Gastrocnemius medialis (tissue), 4 donors: ENCODE results near the gene SPAG6. TPM values are rescaled to one million over a fixed set of nuclear protein-coding genes. Genes with fewer than 3 reads are reported as not detected.

Experiments
- ATAC-seq, 2 donors: fragments of 150-250 bp; one replicate each; pipeline ENCODE4 v1.9.1; 2016
- DNase-seq, 2 donors: peaks; one replicate each; pipeline ENCODE4 v3.0.0-alpha.2; 2019
- H3K27ac ChIP-seq, 4 donors: fragments of 200-600 bp; sonication (generic); 1 replicate in 1 of 4; 2 replicates in 3 of 4; pipeline ENCODE4 v1.5.1; 2016 to 2018; ENCODE audit warnings: mild to moderate bottlenecking in 2 of 4, moderate library complexity in 1 of 4
- H3K27me3 ChIP-seq, 3 donors: fragments of 200-600 bp; sonication (generic) in 2 of 3; 1 replicate in 1 of 3; 2 replicates in 2 of 3; pipeline versions ENCODE4 v1.5.1 to v1.6.0; 2016 to 2019; ENCODE audit warnings: mild to moderate bottlenecking in 1 of 3, moderate library complexity in 1 of 3
- H3K36me3 ChIP-seq, 2 donors: fragments of 200-600 bp; sonication (generic) in 1 of 2; one replicate each; pipeline ENCODE4 v1.5.1; 2017 to 2018
- H3K4me1 ChIP-seq, 2 donors: fragments of 200-600 bp; sonication (generic) in 1 of 2; one replicate each; pipeline ENCODE4 v1.5.1; 2016 to 2017; ENCODE audit warnings: mild to moderate bottlenecking in 2 of 2
- H3K4me3 ChIP-seq, 4 donors: fragments of 200-600 bp; sonication (generic) in 3 of 4; 1 replicate in 1 of 4; 2 replicates in 3 of 4; pipeline ENCODE4 v1.5.1; 2016 to 2019; ENCODE audit warnings: mild to moderate bottlenecking in 2 of 4
- H3K9me3 ChIP-seq, 3 donors: fragments of 200-600 bp; sonication (generic) in 2 of 3; 1 replicate in 1 of 3; 2 replicates in 2 of 3; pipeline ENCODE4 v1.5.1; 2016 to 2019
- POLR2A ChIP-seq, 2 donors: fragments of 450-650 bp; IDR thresholded peaks; one replicate each; pipeline ENCODE4 v1.6.1; 2017; ENCODE audit warnings: antibody characterized with exemption in 2 of 2, mild to moderate bottlenecking in 2 of 2, moderate library complexity in 2 of 2
- in situ Hi-C, 4 donors: fragments of 200-750 bp; cut with MboI; loops; one replicate each; pipeline versions ENCODE4 v1.15.0 to v1.8.0; 2017; ENCODE audit warnings: low sequenced_read_pairs in 4 of 4
- intact Hi-C: fragments of 100-400 bp; cut with DNase I; formaldehyde crosslinking; loops from one replicate; pipeline ENCODE4 v1.15.1; 2023; ENCODE audit warnings: low total_unique reads
- total RNA-seq, 4 donors: library from RNA; depleted of rRNA; stranded (reverse); fragments of >200 nt; gene quantifications; one replicate each; pipeline versions ENCODE4 v1.1.0 to v1.2.3, GENCODE V29; 2016
- TF ChIP-seq, protein P1 (sequence below), 5 experiments: fragments of 450-650 bp in 3 of 5; fragments of 200-600 bp in 2 of 5; sonication (generic) in 2 of 5; IDR thresholded peaks in 4 of 5; conservative IDR thresholded peaks in 1 of 5; 1 replicate in 4 of 5; 2 replicates in 1 of 5; pipeline ENCODE4 v1.5.1; 2016 to 2019; ENCODE audit warnings: antibody characterized with exemption in 5 of 5, mild to moderate bottlenecking in 3 of 5, moderate library complexity in 3 of 5

Gene SPAG6
- total RNA-seq, 4 donors from 2014 or later, result 0.12 TPM; not detected in 3

DNA sequence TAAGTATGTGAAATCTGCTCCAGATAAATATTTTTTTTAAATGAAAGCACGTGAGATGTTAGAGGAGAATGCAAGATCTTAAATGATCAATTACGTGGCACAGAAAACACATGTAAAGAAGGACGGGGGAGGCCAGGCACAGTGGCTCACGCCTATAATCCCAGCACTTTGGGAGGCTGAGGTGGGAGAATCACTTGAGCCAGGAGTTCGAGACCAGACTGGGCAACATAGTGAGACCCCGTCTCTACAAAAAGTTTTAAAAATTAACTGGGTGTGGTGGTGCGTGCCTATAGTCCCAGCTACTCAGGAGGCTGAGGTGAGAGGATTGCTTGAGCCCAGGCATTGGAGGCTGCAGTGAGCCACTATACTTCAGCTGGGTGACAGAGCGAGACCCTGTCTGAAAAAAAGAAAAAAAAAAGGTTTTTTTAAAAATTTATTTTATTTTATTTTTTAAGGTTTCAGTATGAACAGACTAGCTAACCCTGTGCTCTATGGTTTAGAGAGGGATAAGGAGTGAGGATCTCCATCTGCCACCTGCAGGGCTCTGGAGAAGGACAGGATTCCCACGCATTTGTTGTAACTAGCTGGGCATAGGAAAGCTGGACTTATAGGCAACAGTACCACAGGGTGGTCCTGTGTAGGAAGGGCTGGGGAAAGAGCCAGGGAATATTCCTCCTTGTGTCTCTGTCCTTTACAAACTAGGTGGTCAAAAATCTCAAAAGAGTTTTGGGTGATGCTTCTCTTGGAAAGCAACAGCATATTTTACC lies 113.2 kb downstream of the SPAG6 start:
- ATAC-seq (no peak), DNase-seq (no peak)
- no peak overlapping the region for H3K27ac ChIP-seq
- TF ChIP-seq POLR2A (IDR thresholded peaks at IDR 0.05), result no peak
- TF ChIP-seq, protein P1, sequence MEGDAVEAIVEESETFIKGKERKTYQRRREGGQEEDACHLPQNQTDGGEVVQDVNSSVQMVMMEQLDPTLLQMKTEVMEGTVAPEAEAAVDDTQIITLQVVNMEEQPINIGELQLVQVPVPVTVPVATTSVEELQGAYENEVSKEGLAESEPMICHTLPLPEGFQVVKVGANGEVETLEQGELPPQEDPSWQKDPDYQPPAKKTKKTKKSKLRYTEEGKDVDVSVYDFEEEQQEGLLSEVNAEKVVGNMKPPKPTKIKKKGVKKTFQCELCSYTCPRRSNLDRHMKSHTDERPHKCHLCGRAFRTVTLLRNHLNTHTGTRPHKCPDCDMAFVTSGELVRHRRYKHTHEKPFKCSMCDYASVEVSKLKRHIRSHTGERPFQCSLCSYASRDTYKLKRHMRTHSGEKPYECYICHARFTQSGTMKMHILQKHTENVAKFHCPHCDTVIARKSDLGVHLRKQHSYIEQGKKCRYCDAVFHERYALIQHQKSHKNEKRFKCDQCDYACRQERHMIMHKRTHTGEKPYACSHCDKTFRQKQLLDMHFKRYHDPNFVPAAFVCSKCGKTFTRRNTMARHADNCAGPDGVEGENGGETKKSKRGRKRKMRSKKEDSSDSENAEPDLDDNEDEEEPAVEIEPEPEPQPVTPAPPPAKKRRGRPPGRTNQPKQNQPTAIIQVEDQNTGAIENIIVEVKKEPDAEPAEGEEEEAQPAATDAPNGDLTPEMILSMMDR (IDR thresholded peaks at IDR 0.05 in 4 of 5, conservative IDR thresholded peaks at IDR 0.05 in 1 of 5), result no peak
- H3K4me1 ChIP-seq, result peaks cover 0 to 5% of the 10 kb centered on the region in 2 donors
- intact Hi-C loops, result no loop called here
- no peaks in the 10 kb centered on the region for H3K36me3 ChIP-seq
- H3K4me3 ChIP-seq, result no peak overlapping the region
- no peaks in the 10 kb centered on the region for H3K9me3 ChIP-seq
- H3K27me3 ChIP-seq, result peaks cover 0 to 4% (median 0%) of the 10 kb centered on the region in 3 donors
- in situ Hi-C loops, result no loop called here

DNA sequence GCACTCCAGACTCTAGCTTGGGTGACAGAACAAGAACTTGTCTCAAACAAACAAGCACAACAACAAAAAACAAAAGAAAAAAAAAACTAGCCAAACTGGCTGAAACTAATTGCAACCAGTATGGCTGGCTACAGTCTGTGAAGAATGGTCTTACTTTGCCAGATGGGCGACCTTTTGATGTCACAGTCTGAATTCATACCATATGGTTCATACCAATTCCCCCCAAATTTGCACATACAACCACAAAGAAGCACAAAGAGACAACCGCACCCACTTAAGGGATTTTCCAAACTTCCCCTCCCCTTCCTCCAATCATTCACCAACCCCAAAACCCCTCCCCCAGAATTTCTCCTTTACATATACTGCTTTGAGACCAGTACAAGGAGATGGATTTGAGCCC lies 114.2 kb downstream of the SPAG6 start:
- DNase-seq, result no peak
- in situ Hi-C loops, result no loop called here
- H3K9me3 ChIP-seq, result no peaks in the 10 kb centered on the region

DNA sequence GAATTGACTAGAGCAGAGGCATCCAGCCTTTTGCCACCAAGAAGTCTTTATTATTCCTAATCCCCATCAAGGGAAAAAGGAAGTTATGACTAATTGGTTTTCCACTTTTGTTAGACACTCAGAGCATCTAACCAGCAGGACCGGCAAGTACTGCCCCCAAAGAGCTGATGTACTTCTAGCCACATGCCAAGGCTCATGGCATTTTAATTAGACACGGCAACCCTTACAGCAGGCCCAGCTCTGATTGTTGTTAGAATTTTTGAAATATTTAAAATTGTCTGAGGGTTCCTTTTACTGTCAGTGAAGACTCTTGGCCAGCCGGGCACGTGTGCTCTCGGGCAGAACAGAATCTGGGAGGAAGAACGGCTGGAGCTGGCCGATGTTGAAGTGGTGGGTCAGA lies 114.8 kb downstream of the SPAG6 start:
- in situ Hi-C loops, result no loop called here
- no peak overlapping the region for H3K27ac ChIP-seq

More for the DNA sequence above, 114.2 kb downstream of the SPAG6 start:
- TF ChIP-seq, protein P1 (IDR thresholded peaks at IDR 0.05 in 4 of 5, conservative IDR thresholded peaks at IDR 0.05 in 1 of 5), result no peak
- TF ChIP-seq POLR2A (IDR thresholded peaks at IDR 0.05), result no peak
- Histone ChIP-seq H3K4me3 (no peak overlapping the region), H3K36me3 (no peaks in the 10 kb centered on the region), H3K27me3 (peaks cover 0 to 4% (median 0%) of the 10 kb centered on the region in 3 donors), H3K4me1 (peaks cover 0 to under 1% of the 10 kb centered on the region in 2 donors), H3K27ac (no peak overlapping the region)
- no peak for ATAC-seq
- intact Hi-C loops, result no loop called here

DNA sequence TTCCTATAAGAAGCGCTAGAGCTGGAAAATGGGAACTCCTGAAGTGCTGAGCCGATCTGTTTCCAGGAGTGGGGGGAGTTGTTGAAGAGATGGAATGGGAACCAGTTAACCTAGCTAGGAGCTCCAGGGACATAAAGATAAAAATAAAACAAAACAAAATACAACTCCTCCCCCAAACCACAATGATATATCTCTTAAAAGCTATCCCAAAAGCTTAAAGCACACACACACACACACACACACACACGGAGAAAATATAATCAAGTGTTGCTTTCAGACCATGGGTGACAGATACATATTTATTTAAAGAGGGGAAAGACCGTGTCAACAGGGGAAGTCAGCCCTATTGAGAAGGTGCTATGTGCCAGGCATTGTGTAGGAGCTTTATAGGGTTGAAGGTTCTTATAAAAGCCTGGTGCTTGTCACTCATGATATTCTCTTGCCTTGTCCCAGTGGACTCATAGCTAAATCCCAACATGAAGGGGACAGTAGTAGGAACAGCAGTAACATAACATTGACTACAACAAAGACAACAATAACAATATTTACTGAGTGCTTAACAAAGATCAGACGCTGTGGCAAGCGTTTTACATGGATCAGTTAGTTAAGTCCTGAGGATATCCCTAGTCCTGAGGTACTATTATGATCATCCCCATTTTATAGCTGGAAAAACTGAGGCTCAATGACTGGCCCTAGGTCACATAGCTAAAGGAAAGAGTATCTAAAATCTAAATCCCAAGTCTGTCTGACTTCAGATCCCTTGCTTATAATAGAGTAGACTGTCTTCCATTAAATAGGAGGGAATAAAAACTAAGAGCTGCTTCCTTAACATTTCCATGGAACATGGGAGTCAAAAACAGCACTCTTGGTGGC lies 115.5 kb downstream of the SPAG6 start:
- peaks cover 0 to 4% (median 0%) of the 10 kb centered on the region in 3 donors for H3K27me3 ChIP-seq
- no peaks in the 10 kb centered on the region for H3K36me3 ChIP-seq
- H3K27ac ChIP-seq, result no peak overlapping the region
- TF ChIP-seq, protein P1 (IDR thresholded peaks at IDR 0.05 in 4 of 5, conservative IDR thresholded peaks at IDR 0.05 in 1 of 5), result no peak
- TF ChIP-seq POLR2A (IDR thresholded peaks at IDR 0.05), result no peak
- DNase-seq, result no peak
- intact Hi-C loops (no loop called here), in situ Hi-C loops (no loop called here)
- H3K4me3 ChIP-seq, result no peak overlapping the region
- H3K9me3 ChIP-seq, result no peaks in the 10 kb centered on the region
- no peak for ATAC-seq
- H3K4me1 ChIP-seq, result no peaks in the 10 kb centered on the region

More for the DNA sequence above, 114.8 kb downstream of the SPAG6 start:
- TF ChIP-seq, protein P1 (IDR thresholded peaks at IDR 0.05 in 4 of 5, conservative IDR thresholded peaks at IDR 0.05 in 1 of 5), result no peak
- TF ChIP-seq POLR2A (IDR thresholded peaks at IDR 0.05), result no peak
- Histone ChIP-seq H3K36me3 (no peaks in the 10 kb centered on the region), H3K4me1 (no peaks in the 10 kb centered on the region), H3K4me3 (no peak overlapping the region), H3K9me3 (no peaks in the 10 kb centered on the region), H3K27me3 (peaks cover 0 to 4% (median 0%) of the 10 kb centered on the region in 3 donors)
- intact Hi-C loops, result no loop called here
- DNase-seq (no peak), ATAC-seq (no peak)
